ENCODE data around the gene DRICH1. TPM values are rescaled to one million over a fixed set of nuclear protein-coding genes. Genes with fewer than 3 reads are reported as not detected.

Gene DRICH1
- total RNA-seq, 1 experiment from 2014 or later: not detected

DNA sequence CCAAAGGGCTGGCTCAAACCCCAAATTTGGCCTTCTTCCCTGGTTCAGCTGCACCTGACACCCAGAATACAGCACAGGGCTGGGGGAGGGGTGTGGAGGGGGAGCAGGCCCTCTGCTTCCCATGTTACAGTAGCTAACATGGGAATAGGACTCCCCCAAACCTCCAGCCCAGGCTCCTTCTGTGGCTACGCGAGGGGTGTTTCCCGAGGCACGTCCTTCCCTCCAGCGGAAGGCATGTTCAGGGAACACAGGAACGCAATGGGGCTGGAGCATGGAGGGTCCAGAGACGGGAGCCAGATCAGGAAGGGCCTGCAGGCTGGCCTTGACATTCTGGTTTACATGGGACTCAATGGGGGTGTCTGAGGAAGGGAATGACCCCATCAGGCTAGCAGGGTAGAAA lies 40.3 kb downstream of the DRICH1 start:
- Histone ChIP-seq H3K4me3 (ENCODE audit: low read depth in 2 of 2, low read length in 2 of 2) (no peak overlapping the region), H3K4me1 (ENCODE audit: control insufficient read depth, insufficient read depth, low read length) (no peaks in the 10 kb centered on the region), H3K36me3 (ENCODE audit: control insufficient read depth, insufficient read depth, low read length) (no peaks in the 10 kb centered on the region), H3K27ac (ENCODE audit: low read length) (no peak overlapping the region), H3K27me3 (ENCODE audit: control insufficient read depth, insufficient read depth, low read length) (no peaks in the 10 kb centered on the region), H3K9me3 (ENCODE audit: control insufficient read depth, insufficient read depth, low read depth, low read length) (no peaks in the 10 kb centered on the region)
- POLR2A ChIA-PET: no interaction called here
- CTCF ChIA-PET: interaction anchor here (0.5 to 0.6 kb wide), 3 partner anchors 27 to 51 kb away, joined by 3 to 11 read pairs (median 4); no protein-coding TSS in a partner anchor
- intact Hi-C loops (cut with micrococcal nuclease; ENCODE audit: unreplicated experiment): loop anchor here (1.0 kb wide), 1 partner anchor 50 kb away; no protein-coding TSS in a partner anchor
- DNase-seq (ENCODE audit: low read depth, low spot score): no peak
- no peak for ATAC-seq
- TF ChIP-seq, protein P1, sequence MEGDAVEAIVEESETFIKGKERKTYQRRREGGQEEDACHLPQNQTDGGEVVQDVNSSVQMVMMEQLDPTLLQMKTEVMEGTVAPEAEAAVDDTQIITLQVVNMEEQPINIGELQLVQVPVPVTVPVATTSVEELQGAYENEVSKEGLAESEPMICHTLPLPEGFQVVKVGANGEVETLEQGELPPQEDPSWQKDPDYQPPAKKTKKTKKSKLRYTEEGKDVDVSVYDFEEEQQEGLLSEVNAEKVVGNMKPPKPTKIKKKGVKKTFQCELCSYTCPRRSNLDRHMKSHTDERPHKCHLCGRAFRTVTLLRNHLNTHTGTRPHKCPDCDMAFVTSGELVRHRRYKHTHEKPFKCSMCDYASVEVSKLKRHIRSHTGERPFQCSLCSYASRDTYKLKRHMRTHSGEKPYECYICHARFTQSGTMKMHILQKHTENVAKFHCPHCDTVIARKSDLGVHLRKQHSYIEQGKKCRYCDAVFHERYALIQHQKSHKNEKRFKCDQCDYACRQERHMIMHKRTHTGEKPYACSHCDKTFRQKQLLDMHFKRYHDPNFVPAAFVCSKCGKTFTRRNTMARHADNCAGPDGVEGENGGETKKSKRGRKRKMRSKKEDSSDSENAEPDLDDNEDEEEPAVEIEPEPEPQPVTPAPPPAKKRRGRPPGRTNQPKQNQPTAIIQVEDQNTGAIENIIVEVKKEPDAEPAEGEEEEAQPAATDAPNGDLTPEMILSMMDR (IDR thresholded peaks at IDR 0.05): no peak
- no peak for TF ChIP-seq POLR2AphosphoS5 (IDR thresholded peaks at IDR 0.05; ENCODE audit: low read depth, low read length)
- TF ChIP-seq, protein P2, sequence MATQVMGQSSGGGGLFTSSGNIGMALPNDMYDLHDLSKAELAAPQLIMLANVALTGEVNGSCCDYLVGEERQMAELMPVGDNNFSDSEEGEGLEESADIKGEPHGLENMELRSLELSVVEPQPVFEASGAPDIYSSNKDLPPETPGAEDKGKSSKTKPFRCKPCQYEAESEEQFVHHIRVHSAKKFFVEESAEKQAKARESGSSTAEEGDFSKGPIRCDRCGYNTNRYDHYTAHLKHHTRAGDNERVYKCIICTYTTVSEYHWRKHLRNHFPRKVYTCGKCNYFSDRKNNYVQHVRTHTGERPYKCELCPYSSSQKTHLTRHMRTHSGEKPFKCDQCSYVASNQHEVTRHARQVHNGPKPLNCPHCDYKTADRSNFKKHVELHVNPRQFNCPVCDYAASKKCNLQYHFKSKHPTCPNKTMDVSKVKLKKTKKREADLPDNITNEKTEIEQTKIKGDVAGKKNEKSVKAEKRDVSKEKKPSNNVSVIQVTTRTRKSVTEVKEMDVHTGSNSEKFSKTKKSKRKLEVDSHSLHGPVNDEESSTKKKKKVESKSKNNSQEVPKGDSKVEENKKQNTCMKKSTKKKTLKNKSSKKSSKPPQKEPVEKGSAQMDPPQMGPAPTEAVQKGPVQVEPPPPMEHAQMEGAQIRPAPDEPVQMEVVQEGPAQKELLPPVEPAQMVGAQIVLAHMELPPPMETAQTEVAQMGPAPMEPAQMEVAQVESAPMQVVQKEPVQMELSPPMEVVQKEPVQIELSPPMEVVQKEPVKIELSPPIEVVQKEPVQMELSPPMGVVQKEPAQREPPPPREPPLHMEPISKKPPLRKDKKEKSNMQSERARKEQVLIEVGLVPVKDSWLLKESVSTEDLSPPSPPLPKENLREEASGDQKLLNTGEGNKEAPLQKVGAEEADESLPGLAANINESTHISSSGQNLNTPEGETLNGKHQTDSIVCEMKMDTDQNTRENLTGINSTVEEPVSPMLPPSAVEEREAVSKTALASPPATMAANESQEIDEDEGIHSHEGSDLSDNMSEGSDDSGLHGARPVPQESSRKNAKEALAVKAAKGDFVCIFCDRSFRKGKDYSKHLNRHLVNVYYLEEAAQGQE (IDR thresholded peaks at IDR 0.05; ENCODE audit: insufficient read depth in 1 of 2, low read depth in 2 of 2, low read length in 1 of 2): no peak
- TF ChIP-seq SIN3A (IDR thresholded peaks at IDR 0.05; ENCODE audit: borderline replicate concordance, insufficient read depth, low read depth, low read length): no peak
- no peak for TF ChIP-seq TCF7L2 (IDR thresholded peaks at IDR 0.05; ENCODE audit: low read depth, low read length)
- no TSS peak for BruUV-seq (replicated peaks)
- in situ Hi-C loops (cut with HindIII; ENCODE audit: low pct_unique_long_range_greater_than_20kb, low sequenced_read_pairs): no loop called here

DNA sequence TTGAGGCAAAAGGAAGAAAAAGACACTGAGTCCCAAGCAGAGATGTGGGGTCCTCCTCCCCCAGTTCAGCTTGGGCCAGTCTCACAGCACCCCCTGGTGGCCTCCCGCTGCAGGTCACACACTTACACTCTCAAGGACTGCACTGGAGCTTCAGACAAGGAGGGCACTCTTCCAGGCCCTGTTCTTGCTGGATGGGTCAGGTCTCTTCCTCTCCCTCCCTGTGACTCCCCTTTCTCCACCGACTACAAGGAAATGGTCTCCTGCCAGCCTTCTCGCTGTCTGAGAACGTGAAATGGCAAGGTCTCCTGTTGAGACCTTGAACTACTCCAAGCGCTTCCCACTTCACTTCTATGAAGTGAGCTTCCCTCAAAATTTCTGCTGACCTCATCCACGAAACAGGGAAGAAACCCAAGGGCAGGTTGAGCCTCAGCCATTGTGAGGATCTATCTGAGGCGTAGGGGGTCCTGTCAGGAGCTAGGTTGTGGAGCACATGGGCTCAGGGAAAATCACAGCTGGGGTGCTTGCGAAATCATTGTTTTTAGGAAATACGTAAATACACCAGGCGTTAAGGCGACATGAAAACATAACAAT lies 40.8 kb downstream of the DRICH1 start:
- CTCF ChIA-PET: interaction anchor here (0.5 to 0.6 kb wide), 4 partner anchors 26 to 51 kb away, joined by 3 to 11 read pairs (median 4); no protein-coding TSS in a partner anchor
- TF ChIP-seq SIN3A (IDR thresholded peaks at IDR 0.05; ENCODE audit: borderline replicate concordance, insufficient read depth, low read depth, low read length) (no peak), POLR2AphosphoS5 (IDR thresholded peaks at IDR 0.05; ENCODE audit: low read depth, low read length) (no peak), TCF7L2 (IDR thresholded peaks at IDR 0.05; ENCODE audit: low read depth, low read length) (no peak)
- TF ChIP-seq, protein P2 (IDR thresholded peaks at IDR 0.05; ENCODE audit: insufficient read depth in 1 of 2, low read depth in 2 of 2, low read length in 1 of 2): no peak
- TF ChIP-seq, protein P1 (IDR thresholded peaks at IDR 0.05): peak; percentile 89
- BruUV-seq (replicated peaks): no TSS peak
- in situ Hi-C loops (cut with HindIII; ENCODE audit: low pct_unique_long_range_greater_than_20kb, low sequenced_read_pairs) (no loop called here), intact Hi-C loops (cut with micrococcal nuclease; ENCODE audit: unreplicated experiment) (loop anchor here (1.0 kb wide), 1 partner anchor 49 kb away; no protein-coding TSS in a partner anchor)
- peak; percentile 38 for DNase-seq (ENCODE audit: low read depth, low spot score)
- Histone ChIP-seq H3K36me3 (ENCODE audit: control insufficient read depth, insufficient read depth, low read length) (no peaks in the 10 kb centered on the region), H3K4me3 (ENCODE audit: low read depth in 2 of 2, low read length in 2 of 2) (no peak overlapping the region), H3K9me3 (ENCODE audit: control insufficient read depth, insufficient read depth, low read depth, low read length) (no peaks in the 10 kb centered on the region), H3K27me3 (ENCODE audit: control insufficient read depth, insufficient read depth, low read length) (no peaks in the 10 kb centered on the region), H3K4me1 (ENCODE audit: control insufficient read depth, insufficient read depth, low read length) (no peaks in the 10 kb centered on the region), H3K27ac (ENCODE audit: low read length) (no peak overlapping the region)
- ATAC-seq: peak; percentile 89
- POLR2A ChIA-PET: no interaction called here
